Measurements from ENCODE around the gene CPM. TPM values are rescaled to one million over a fixed set of nuclear protein-coding genes. Genes with fewer than 3 reads are reported as not detected.

The CPM gene
- total RNA-seq, 1 donor, result 3.6 TPM

DNA sequence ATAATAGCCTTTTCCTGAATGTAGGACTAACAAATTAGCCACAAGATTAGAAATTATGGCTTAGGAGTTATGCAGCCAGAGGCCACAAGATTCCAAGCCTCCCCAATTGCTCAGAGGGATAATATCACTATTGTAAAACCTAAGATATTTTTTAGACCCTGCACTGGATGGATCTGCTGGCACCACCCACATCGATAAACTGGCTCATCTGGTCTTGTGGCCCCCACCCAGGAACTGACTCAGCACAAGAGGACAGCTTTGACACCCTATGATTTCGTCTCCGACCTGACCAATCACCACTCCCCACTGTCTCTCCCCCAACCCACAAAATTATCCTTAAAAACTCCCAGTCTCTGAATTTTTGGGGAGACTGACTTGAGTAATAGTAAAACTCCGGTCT is 54.7 kb downstream of the CPM start:
- H3K4me1 ChIP-seq (ENCODE audit: insufficient read depth, low read length), result no peaks in the 10 kb centered on the region
- H3K4me2 ChIP-seq (ENCODE audit: insufficient read depth, low read length), result no peak overlapping the region
- no peaks in the 10 kb centered on the region for H3K36me3 ChIP-seq (ENCODE audit: insufficient read depth, low read length)
- no peak overlapping the region for H2AFZ ChIP-seq (ENCODE audit: low read length)
- no peaks in the 10 kb centered on the region for H4K20me1 ChIP-seq (ENCODE audit: insufficient read depth, low read length)
- no peak for DNase-seq (ENCODE audit: insufficient read length, low spot score, missing footprints)
- H3K9me3 ChIP-seq (ENCODE audit: low read depth, low read length), result no peaks in the 10 kb centered on the region
- H3K79me2 ChIP-seq (ENCODE audit: insufficient read depth, low read length), result no peaks in the 10 kb centered on the region
- H3K27me3 ChIP-seq (ENCODE audit: insufficient read depth, low read length), result no peaks in the 10 kb centered on the region
- TF ChIP-seq CTCF (IDR thresholded peaks at IDR 0.05; ENCODE audit: extremely low read depth, low read depth, low read length), result no peak
- H3K27ac ChIP-seq (ENCODE audit: low read depth, low read length), result no peak overlapping the region
- H3K4me3 ChIP-seq (ENCODE audit: insufficient read depth, low read length), result no peak overlapping the region

DNA sequence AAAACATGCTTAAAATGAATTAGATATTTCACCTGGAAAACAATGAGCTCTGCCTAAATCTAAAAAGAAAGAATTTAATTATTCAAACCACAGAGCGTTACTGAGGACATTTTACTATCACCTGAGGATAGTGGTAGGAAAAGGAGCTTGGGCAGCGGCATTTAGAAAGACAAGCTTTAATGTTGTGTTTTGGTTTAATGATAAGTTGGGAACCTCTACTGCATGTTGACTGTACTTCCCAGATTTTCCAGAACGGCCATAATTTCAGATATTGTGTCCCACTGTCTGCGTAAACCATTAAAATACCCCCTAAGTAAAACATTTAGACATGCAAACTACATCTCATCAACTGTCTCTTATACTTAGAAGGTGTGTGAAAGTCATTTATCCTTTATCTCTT is 55.4 kb downstream of the CPM start:
- no peak for DNase-seq (ENCODE audit: insufficient read length, low spot score, missing footprints)
- Histone ChIP-seq H2AFZ (ENCODE audit: low read length) (no peak overlapping the region), H3K36me3 (ENCODE audit: insufficient read depth, low read length) (no peaks in the 10 kb centered on the region), H3K9me3 (ENCODE audit: low read depth, low read length) (no peaks in the 10 kb centered on the region), H3K4me3 (ENCODE audit: insufficient read depth, low read length) (no peak overlapping the region), H3K4me2 (ENCODE audit: insufficient read depth, low read length) (no peak overlapping the region), H3K27me3 (ENCODE audit: insufficient read depth, low read length) (no peaks in the 10 kb centered on the region), H4K20me1 (ENCODE audit: insufficient read depth, low read length) (no peaks in the 10 kb centered on the region), H3K79me2 (ENCODE audit: insufficient read depth, low read length) (no peaks in the 10 kb centered on the region), H3K4me1 (ENCODE audit: insufficient read depth, low read length) (no peaks in the 10 kb centered on the region), H3K27ac (ENCODE audit: low read depth, low read length) (no peak overlapping the region)
- no peak for TF ChIP-seq CTCF (IDR thresholded peaks at IDR 0.05; ENCODE audit: extremely low read depth, low read depth, low read length)

GRCh38 chr12:68876461-68876860 is 56.5 kb downstream of the CPM start:
- TF ChIP-seq CTCF (IDR thresholded peaks at IDR 0.05; ENCODE audit: extremely low read depth, low read depth, low read length), result no peak
- no peak overlapping the region for H3K4me2 ChIP-seq (ENCODE audit: insufficient read depth, low read length)
- H3K4me3 ChIP-seq (ENCODE audit: insufficient read depth, low read length), result no peak overlapping the region
- peak overlapping the region; percentile 73 for H2AFZ ChIP-seq (ENCODE audit: low read length)
- H3K9me3 ChIP-seq (ENCODE audit: low read depth, low read length), result no peaks in the 10 kb centered on the region
- no peaks in the 10 kb centered on the region for H3K79me2 ChIP-seq (ENCODE audit: insufficient read depth, low read length)
- H3K4me1 ChIP-seq (ENCODE audit: insufficient read depth, low read length), result no peaks in the 10 kb centered on the region
- DNase-seq (ENCODE audit: insufficient read length, low spot score, missing footprints), result no peak
- H3K27ac ChIP-seq (ENCODE audit: low read depth, low read length), result no peak overlapping the region
- H3K36me3 ChIP-seq (ENCODE audit: insufficient read depth, low read length), result no peaks in the 10 kb centered on the region
- H4K20me1 ChIP-seq (ENCODE audit: insufficient read depth, low read length), result no peaks in the 10 kb centered on the region
- H3K27me3 ChIP-seq (ENCODE audit: insufficient read depth, low read length), result no peaks in the 10 kb centered on the region

DNA sequence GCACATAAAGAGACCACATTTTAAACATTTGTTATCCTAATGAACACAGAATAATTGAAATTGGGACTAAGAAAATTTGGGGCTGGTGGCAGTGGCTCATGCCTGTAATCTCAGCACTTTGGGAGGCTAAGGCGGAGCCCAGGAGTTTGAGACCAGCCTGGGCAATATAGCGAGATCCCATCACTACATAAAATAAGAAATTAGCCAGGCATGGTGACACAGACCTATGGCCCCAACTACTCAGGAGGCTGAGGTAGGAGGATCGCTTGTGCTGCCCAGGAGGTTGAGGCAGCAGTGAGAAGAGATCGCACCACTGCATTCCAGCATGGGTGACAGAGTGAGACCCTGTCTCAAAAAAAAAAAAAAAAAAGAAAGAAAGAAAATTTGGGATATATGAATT is 59.7 kb downstream of the CPM start:
- Histone ChIP-seq H3K36me3 (ENCODE audit: insufficient read depth, low read length) (no peaks in the 10 kb centered on the region), H2AFZ (ENCODE audit: low read length) (no peak overlapping the region), H3K4me1 (ENCODE audit: insufficient read depth, low read length) (no peaks in the 10 kb centered on the region), H3K27ac (ENCODE audit: low read depth, low read length) (no peak overlapping the region), H3K9me3 (ENCODE audit: low read depth, low read length) (no peaks in the 10 kb centered on the region), H3K27me3 (ENCODE audit: insufficient read depth, low read length) (no peaks in the 10 kb centered on the region), H3K4me3 (ENCODE audit: insufficient read depth, low read length) (no peak overlapping the region), H3K4me2 (ENCODE audit: insufficient read depth, low read length) (no peak overlapping the region), H3K79me2 (ENCODE audit: insufficient read depth, low read length) (no peaks in the 10 kb centered on the region), H4K20me1 (ENCODE audit: insufficient read depth, low read length) (no peaks in the 10 kb centered on the region)
- TF ChIP-seq CTCF (IDR thresholded peaks at IDR 0.05; ENCODE audit: extremely low read depth, low read depth, low read length), result no peak
- DNase-seq (ENCODE audit: insufficient read length, low spot score, missing footprints), result no peak

All from osteoblast (primary cell).